IMR-90 (cell line): ENCODE measurements around the gene ZCCHC24.

Source experiments
- BHLHE40 ChIP-seq: fragments of 150-350 bp; IDR thresholded peaks from 2 replicates; pipeline ENCODE4 v1.6.1; 2016; ENCODE audit warnings: mild to moderate bottlenecking, low read depth, low read length
- FOS ChIP-seq: fragments of 150-350 bp; IDR thresholded peaks from 2 replicates; pipeline ENCODE4 v1.6.1; 2016; ENCODE audit warnings: low read depth, low read length
- MAFK ChIP-seq: IDR thresholded peaks from 2 replicates; pipeline ENCODE4 v1.6.1; 2012; ENCODE audit warnings: low read depth, low read length, improper control_type of control experiment
- MXI1 ChIP-seq: IDR thresholded peaks from 2 replicates; pipeline ENCODE4 v1.6.1; 2012; ENCODE audit warnings: low read depth, mild to moderate bottlenecking, low read length, moderate library complexity, borderline replicate concordance
- POLR2A ChIP-seq: IDR thresholded peaks from 2 replicates; pipeline ENCODE4 v1.6.1; 2012; ENCODE audit warnings: mild to moderate bottlenecking, low read depth, low read length
- RAD21 ChIP-seq: IDR thresholded peaks from 2 replicates; pipeline ENCODE4 v1.6.1; 2012; ENCODE audit warnings: low read length, improper control_type of control experiment
- RCOR1 ChIP-seq: IDR thresholded peaks from 2 replicates; pipeline ENCODE4 v1.6.1; 2012; ENCODE audit warnings: mild to moderate bottlenecking, low read length, improper control_type of control experiment; ENCODE audit not compliant: insufficient replicate concordance
- RFX5 ChIP-seq: IDR thresholded peaks from 2 replicates; pipeline ENCODE4 v1.8.0; 2012; ENCODE audit warnings: low read depth, mild to moderate bottlenecking, low read length, moderate library complexity
- SMC3 ChIP-seq: fragments of 150-350 bp; IDR thresholded peaks from 2 replicates; pipeline ENCODE4 v1.6.1; 2016; ENCODE audit warnings: low read depth, mild to moderate bottlenecking, antibody characterized with exemption, low read length, moderate library complexity
- TF ChIP-seq, protein P1 (sequence below): conservative IDR thresholded peaks from 2 replicates; pipeline ENCODE4 v1.5.1; 2012; ENCODE audit warnings: mild to moderate bottlenecking, low read depth, low read length, improper control_type of control experiment

DNA sequence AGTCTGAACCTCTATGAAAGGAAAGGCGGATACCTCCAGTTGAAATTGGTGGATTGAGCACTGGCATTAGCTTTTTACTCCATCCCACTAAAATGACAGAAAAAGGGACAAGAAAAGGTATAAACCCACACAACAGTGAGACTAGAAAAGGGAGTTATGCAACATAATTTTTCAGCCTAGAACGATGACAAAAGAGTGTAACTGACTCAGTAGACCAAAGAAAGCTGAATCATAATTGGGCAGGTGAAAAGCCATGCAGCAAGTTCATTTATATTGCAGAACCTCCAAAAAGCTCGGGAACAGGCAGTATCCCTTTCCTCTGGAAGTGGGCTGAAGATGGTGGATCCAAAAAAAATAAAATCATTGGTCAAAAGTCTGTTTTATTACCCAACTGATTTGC lies 30.5 kb upstream of the ZCCHC24 start:
- TF ChIP-seq, protein P1, sequence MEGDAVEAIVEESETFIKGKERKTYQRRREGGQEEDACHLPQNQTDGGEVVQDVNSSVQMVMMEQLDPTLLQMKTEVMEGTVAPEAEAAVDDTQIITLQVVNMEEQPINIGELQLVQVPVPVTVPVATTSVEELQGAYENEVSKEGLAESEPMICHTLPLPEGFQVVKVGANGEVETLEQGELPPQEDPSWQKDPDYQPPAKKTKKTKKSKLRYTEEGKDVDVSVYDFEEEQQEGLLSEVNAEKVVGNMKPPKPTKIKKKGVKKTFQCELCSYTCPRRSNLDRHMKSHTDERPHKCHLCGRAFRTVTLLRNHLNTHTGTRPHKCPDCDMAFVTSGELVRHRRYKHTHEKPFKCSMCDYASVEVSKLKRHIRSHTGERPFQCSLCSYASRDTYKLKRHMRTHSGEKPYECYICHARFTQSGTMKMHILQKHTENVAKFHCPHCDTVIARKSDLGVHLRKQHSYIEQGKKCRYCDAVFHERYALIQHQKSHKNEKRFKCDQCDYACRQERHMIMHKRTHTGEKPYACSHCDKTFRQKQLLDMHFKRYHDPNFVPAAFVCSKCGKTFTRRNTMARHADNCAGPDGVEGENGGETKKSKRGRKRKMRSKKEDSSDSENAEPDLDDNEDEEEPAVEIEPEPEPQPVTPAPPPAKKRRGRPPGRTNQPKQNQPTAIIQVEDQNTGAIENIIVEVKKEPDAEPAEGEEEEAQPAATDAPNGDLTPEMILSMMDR = no peak
- no peak for TF ChIP-seq RFX5
- no peak for TF ChIP-seq POLR2A
- no peak for TF ChIP-seq MAFK
- no peak for TF ChIP-seq RCOR1
- no peak for TF ChIP-seq SMC3
- TF ChIP-seq BHLHE40 = no peak
- TF ChIP-seq FOS = no peak
- no peak for TF ChIP-seq MXI1
- TF ChIP-seq RAD21 = no peak
